IPS-18c (cell line): ENCODE measurements around the gene MLLT6.

Experiments
- H3K4me3 ChIP-seq: 2 replicates; pipeline ENCODE4 v1.7.0; 2013; ENCODE audit warnings: low read depth, mild to moderate bottlenecking, low read length, moderate library complexity; ENCODE audit not compliant: insufficient read depth
- H3K9me3 ChIP-seq: one replicate; pipeline ENCODE4 v1.6.1; 2013; ENCODE audit warnings: mild to moderate bottlenecking, low read length, moderate library complexity; ENCODE audit not compliant: control insufficient read depth, insufficient read depth

Gene MLLT6

DNA sequence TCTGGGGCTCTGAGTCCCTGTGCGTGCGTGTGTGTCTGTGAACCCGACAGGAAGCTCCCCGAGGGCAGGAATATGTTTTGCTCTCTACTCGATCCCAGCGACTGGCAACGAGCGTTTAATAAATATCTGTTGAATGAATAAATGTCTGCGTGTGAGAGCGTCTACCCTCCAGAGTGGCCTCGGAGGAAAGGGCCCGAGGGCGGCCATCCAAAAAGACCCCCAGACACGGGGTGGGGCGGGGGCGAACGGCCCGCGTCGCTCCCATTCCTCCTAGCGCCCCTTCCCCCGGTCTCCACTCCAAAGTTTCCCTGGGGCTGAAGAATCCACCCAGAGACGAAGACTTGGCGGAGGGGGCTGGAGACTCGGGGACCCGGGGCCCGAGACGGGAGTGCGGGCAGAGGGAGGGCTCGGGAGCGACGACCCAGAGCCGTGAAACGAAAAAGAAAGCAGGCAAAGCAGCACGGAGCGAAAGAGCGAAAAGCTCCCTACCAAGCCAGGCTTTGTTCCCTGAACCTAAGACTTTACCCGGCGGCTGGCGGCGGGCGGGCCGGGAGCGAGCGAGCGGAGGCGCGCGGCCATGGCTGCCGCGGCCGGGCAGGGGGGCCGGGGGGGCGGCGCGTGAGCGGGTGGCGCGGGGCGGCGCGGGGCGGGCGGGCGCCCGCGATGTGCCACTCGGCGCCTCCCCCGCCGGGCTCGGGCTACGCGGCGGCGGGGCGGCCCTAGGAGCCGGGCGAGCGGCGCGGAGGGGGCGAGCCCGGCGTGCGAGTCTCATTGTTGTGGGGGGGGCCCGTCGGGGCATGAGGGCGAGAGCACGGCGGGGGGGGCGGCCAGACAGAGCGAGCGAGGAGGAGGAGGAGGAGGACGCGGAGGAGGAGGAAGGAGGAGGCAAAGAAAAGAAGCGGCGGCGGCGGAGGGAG, at the start of gene MLLT6:
Gene MLLT6 (plus strand): TSS at position 668 of the 917 bp plus-strand sequence. CDS start 360 bp downstream, outside the sequence.
- Histone ChIP-seq H3K9me3 (peaks cover 3% of the 10 kb centered on the region), H3K4me3 (peak within 1 kb of the TSS; percentile 49)

DNA sequence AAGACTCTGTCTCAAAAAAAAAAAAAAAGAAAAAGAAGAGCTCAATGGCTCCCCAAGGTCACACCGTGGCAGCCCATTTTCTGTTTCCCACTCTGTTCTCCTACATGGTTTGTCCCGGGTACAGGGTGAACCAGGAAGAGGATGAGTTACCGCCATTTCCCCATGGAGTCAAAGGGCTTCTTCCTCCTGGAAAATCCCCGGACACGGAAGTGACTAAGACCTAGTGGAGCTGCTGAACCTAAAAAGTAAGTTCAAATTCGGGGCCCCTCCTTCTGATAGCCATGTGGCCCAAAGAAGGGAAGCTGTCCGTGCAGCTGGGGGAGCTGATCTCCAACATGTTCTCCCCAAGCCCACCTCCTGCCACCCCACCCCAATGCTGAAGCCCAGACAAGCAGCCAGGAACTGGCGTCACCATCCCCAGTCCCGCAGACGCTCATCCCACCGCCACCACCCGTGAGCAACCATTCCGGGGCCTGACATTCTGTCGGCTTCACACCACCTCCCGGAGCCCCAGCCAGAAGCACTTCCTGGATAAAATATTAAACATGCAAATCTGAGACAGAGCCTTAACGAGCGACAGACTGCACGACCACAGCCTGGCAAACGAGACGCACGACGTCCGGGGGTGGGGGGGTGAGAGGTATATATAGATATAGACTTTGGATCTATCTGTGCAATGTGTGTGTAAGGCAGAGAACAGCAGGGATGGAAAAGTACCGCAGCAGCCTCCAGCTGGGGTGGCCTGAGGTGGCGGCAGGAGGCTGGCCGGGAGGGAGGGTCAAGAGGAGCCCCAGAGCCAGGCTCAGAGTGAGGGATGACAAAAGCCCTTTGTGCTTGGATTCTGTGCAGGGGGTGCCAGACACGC, 47.9 kb upstream of the MLLT6 start:
- no peak overlapping the region for H3K4me3 ChIP-seq
- no peaks in the 10 kb centered on the region for H3K9me3 ChIP-seq

DNA sequence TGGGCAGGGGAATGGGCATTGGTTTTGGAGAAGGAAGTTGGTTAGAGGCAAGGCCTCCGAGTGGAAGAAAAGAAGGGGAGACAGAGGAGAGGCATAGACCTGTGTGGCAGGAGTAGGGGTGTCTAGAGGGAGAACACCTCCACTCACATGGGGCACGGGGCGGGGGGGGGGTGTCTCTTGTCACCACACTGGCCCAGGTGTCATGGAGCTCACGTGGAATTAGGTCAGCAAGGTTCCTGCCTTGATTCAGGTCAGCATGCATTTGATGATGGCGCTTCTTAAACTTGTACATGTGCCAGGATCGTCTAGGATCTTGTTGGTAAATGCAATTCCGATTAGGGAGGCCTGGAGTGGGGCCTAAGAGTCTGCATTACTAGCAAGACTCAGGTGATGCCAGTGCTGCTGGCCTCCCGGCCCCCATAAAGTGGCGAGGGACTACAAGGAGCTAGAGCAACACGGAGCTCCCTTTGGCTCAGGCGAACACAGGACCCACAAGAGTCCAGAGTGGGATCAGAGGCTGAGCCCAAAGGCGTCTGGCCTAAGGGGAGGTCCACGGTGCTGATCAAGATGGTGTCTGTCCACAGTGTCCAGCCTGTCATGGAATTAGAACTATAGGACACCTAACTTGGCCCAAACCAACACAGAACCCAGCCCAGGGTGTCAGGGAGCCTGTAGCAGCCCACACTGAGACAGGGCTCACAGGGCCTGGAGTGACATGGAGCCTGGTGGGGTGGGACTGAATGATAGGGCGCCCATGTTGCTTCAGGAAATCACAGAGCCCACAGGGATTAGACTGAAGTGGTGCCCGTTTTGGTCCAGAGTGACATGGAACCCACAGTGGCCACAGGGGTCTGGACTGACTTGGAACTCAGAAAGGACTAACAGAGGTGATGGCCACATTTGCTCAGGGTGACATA, 47.0 kb upstream of the MLLT6 start:
- Histone ChIP-seq H3K4me3 (no peak overlapping the region), H3K9me3 (no peaks in the 10 kb centered on the region)

DNA sequence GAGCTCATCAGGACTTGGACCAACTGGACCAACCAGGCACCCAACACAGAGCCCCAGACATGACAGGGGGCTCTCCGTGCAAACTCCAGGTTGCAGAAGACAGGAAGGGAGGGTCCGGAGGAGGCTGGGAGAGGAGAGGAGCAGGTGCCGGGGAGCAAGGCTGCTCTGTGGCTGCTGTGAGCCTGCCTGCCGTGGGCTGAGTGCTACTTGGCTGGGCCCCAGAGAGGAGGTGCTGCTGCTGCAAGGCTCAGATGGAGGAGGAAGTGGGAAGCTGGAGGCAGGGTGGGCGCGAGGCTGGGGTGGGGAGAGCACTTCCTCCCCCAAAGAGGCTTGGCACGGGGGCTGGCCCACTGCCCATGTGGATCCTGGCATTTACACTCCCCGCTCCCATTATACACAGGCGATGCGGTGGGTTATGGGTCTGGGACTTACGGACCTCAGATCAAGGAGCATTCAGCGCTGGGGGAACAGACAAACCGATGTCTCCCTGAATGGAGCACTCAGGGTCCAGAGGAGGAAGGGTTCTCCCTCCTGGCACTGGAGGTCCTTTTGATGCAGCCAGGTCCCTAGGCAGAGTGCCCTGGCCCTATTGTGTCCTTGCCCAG, 46.2 kb upstream of the MLLT6 start:
- H3K9me3 ChIP-seq: no peaks in the 10 kb centered on the region

DNA sequence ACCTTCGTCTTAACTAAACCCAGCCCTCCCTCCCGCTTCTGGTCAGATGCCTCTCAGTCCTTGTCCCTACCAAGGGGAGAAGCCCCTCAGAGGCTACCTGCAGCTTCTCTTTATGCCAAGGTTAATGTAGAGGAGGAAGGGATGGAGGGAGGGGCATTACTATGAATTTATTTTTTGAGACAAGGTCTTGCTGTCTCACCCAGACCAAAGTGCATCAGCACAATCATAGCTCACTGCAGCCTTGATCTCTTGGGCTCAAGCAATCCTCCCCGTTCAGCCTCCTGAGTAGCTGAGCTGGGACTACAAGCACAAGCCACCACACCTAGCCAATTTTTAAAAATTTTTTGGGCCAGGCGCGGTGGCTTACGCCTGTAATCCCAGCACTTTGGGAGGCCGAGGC, 45.7 kb upstream of the MLLT6 start:
- no peak overlapping the region for H3K4me3 ChIP-seq
- no peaks in the 10 kb centered on the region for H3K9me3 ChIP-seq

More for the DNA sequence above, 46.2 kb upstream of the MLLT6 start:
- no peak overlapping the region for H3K4me3 ChIP-seq

DNA sequence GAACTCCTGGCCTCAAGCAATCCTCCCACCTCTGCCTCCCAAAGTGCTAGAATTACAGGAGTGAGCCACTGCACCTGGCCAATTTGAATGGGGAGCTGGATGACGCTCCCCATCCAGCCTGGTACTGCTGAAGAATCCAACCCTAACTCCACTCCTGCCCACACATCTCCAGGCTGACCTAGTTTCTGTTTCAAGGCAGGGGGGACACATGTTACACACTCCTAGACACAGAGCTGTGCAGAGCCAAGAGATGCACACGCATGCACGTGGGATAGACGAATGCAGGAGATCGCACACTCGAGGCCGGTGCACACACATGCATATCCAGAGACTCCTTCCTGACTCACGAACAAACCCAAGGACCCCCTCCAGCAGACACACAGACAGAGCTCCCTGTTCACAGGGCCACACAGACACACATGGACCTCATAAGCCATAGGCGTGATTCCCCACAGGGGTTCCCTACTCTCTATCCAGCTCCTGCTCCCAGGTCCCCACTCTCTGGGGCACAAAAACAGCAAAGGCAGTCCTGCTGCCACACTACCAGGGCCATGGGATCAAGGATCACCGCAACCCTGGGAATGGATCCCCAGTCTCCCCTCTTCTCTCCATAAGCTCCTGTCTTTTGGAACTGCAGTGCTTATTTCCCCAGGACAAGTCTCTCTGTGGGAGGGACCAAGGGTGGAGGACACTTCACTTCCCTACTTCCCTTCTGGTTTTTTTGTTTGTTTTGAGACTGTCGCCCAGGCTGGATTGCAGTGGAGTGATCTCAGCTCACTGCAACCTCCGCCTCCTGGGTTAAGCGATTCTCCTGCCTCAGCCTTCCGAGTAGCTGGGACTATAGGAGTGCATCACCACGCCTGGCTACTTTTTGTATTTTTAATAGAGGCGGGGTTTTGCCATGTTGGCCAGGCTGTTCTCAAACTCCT, 44.7 kb upstream of the MLLT6 start:
- H3K4me3 ChIP-seq: no peak overlapping the region
- no peaks in the 10 kb centered on the region for H3K9me3 ChIP-seq

DNA sequence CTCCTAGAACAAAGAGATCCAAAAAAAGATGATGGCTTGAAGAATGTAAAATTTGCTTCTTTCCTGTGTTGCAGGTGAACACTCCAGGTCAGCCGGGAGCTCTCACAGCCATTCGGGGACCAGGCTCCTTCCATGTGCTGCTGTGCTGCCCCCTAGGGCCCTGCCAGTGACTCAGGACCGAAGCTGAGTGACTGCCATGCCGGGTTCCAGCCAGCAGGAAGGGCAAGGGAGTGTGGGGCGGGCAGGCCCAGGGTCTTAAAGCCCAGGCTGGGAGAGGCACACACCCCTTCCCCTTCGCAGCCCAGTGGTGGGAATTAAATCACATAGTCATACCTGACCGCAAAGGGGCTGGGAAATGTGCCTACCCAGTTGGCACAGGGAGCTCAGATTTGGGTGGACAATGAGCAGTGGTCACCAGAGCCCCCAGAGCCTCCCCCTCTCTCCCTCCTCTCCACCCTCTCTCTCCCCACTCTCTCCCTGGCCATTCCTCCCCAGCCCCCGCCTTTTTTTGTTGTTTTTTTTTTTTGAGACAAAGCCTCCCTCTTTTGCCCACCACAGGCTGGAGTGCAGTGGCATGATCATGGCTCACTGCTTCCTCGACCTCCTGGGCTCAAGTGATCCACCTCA, 41.8 kb upstream of the MLLT6 start:
- Histone ChIP-seq H3K4me3 (no peak overlapping the region), H3K9me3 (no peaks in the 10 kb centered on the region)

DNA sequence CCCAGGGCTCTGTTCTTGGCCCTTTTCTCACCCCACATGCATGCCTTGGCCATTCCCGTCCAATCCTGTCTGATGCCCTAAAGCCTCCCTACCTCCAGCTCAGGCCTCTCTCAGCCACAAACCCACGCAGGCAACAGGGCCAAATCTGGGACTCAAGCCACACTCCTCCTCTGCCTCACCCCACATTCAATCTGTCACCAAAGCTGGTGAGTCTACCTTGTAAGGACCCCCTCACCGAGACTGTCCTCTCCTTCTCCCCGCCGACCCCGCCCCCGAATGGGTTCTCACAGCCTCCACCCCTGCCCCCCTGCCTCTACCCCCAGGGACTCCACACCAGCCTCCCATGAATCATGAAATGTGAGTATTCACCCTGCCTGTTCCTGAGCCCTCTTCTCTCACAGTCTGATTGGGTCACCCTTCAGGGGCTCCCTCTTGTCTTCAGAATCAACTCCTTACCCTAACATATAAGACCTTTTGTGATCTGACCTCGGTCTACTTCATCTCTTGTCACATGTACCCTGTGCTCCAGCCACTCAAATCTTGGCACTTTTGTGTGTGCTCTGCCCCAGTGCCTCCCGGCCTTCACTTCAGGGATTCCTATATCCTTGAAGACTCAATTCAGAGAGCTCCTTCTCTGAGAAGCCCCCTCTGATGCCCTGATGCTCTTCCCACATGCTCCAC, 41.0 kb upstream of the MLLT6 start:
- no peak overlapping the region for H3K4me3 ChIP-seq
- no peaks in the 10 kb centered on the region for H3K9me3 ChIP-seq

DNA sequence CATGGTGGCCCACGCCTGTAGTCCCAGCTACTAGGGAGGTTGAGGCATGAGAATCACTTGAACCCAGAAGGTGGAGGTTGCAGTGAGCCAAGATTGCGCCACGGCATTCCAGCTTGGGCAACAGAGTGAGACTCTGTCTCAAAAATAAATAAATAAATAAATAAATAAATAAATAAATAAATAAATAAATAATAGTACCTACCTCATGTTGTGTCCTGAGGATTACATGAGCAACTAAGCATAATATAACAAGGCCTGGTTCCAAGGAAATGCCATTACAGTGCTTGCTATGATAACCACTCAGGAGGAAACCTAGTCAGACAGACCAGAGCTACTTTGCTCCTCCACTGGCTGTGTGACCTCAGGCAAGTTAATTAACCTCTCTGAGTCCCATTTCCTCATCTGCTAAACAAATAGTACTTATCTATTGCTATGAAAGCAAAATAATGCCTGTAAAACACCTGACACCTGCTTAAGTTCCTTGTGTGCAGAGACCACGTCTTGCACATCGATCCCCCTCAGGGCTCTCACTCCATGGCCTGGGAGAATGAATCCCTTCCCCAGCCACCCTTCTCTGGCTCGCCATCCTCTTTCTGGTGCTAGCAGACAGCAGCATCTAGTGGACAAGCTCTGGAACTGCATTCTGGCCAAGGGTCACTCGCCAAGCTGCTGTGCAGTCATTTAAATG, 37.8 kb upstream of the MLLT6 start:
- no peaks in the 10 kb centered on the region for H3K9me3 ChIP-seq
- H3K4me3 ChIP-seq: no peak overlapping the region

DNA sequence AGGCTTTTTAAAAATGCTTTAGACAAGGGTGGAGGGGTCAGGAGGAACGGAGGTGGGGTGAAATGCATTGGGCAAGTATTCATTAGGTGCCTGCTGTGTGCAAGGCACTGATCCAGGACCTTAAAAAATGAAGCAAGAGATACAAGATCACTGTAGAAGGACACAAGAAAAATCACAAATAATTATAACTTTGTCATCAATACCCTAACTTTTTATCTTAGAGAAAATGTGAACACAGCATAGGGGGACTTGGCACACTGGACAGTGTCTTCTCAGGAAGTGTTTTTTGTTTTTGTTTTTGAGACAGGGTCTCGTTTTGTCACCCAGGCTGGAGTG, 37.3 kb upstream of the MLLT6 start:
- no peaks in the 10 kb centered on the region for H3K9me3 ChIP-seq
- H3K4me3 ChIP-seq: no peak overlapping the region

DNA sequence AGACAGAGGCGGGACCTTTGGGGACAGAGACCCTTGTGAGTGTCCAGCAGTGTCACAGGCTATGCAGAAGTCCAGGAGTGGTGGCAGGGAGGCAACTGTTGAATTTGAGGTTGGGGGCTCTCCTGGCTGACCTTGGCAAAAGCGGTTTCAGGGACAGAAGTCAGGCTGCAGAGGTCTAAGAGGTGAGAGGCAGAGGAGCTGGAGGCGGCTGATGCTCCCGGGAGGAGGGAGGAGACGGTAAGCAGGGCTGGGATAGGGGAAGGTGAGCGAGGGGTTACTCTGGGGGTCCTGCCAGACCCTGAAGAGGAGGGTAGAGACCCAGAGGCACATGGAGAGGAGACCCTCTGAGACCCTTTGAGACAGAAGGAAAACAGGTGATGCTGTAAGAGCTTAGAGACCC, 35.6 kb upstream of the MLLT6 start:
- no peak overlapping the region for H3K4me3 ChIP-seq
- H3K9me3 ChIP-seq: no peaks in the 10 kb centered on the region

DNA sequence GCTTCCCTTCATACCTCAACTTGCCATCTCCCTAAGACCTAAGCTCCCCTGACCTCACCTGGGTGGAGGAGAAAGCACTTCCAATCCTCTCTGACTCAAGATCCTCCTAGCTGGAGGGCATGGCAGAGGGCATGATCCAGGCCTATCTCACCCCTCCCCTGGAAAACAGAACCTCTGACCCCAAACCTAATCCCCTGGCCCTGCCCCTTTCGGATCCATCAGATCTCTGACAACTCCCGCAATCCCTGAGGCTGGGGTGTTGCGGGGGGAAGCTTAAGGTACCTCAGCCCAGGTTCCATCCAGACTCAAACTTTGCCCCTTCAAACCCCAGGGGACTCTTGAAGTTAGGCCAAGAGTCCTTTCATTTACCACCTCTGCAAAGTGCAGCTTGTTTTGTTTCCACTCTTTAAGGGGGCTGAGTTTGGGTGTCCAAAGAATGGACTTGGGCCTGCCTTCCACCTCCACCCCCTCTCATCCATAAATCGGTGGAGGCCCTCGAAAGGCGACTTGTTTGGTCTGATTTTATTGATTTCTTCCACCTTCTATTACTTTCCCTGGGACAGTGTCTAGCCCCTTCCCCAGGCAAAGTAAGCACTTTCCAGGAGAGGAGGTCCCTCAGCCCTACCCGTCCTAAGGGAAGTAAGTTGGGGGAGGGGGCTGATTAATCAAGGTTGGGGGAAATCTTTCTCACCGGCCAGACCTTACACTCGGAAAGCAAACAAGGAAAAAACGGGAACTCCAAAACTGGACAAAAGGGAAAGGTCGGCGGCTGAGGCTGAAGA, 32.9 kb upstream of the MLLT6 start:
- H3K4me3 ChIP-seq: peak overlapping the region; percentile 40

DNA sequence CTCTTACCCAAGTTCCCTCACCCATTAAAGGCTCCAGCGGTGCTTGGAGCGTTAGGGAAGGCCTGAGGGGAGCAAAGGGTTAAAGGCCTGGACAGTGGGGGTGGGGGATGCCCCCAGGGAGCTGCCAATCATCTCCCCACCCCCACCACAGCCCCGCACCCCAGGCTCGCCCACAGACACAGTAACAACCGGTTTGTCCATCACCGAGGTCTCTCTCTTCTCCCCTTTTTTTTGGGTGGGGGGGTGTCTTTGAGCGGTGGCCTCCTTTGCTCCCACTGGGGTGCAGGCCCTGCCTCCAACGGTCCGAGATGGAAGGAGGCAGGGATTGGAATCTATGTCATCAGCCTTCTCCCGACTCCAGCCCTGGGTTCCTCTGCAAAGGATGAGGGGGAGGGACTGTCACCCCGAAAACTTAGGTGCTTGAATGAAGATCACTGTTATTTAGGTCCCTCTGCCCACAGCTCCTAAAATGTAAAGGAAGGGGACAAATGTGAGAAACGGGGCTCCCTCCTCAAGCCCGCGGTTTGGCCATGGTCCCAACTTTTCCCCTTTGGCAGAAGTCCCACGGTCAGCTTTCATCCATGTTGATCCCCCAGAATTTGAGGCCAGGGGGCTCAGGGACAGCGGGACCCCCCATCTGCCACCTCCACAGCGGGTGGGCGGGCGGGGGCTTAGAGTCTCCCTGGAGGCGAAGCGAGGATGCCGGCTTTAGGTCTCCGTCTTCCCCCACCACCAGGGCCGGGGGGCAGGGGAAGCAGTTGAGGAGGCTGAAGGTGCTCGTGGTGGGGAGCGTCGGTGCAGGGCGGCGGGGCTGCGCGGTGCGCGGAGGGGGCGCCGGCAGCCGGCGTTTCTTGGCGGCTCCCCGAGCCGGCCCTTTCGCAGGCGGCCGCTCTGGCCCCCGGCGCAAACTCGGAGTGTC, 32.0 kb upstream of the MLLT6 start:
- Histone ChIP-seq H3K9me3 (peaks cover 3% of the 10 kb centered on the region), H3K4me3 (peak overlapping the region; percentile 70)

More for the DNA sequence above, 32.9 kb upstream of the MLLT6 start:
- peaks cover under 1% of the 10 kb centered on the region for H3K9me3 ChIP-seq
